Ishikawa (cell line): ENCODE data around the gene IGFL1.

Experiments used
- CEBPB ChIP-seq: IDR thresholded peaks from 2 replicates; pipeline ENCODE4 v1.6.1; 2012
- CREB1 ChIP-seq: IDR thresholded peaks from 2 replicates; pipeline ENCODE4 v1.6.1; 2012; ENCODE audit warnings: low read depth
- EGR1 ChIP-seq: IDR thresholded peaks from 2 replicates; pipeline ENCODE4 v1.6.1; 2012
- EP300 ChIP-seq: IDR thresholded peaks from 2 replicates; pipeline ENCODE4 v1.6.1; 2012; ENCODE audit warnings: borderline replicate concordance
- FOXM1 ChIP-seq: IDR thresholded peaks from 2 replicates; pipeline ENCODE4 v1.6.1; 2012; ENCODE audit warnings: low read depth, borderline replicate concordance
- MAX ChIP-seq: IDR thresholded peaks from 2 replicates; pipeline ENCODE4 v1.6.1; 2012
- NFIC ChIP-seq: IDR thresholded peaks from 2 replicates; pipeline ENCODE4 v1.6.1; 2012
- RAD21 ChIP-seq: IDR thresholded peaks from 2 replicates; pipeline ENCODE4 v1.6.1; 2012; ENCODE audit warnings: low read depth
- REST ChIP-seq: IDR thresholded peaks from 2 replicates; pipeline ENCODE4 v1.6.1; 2012; ENCODE audit warnings: low read depth, mild to moderate bottlenecking
- TAF1 ChIP-seq: IDR thresholded peaks from 2 replicates; pipeline ENCODE4 v1.6.1; 2012; ENCODE audit warnings: low read depth, mild to moderate bottlenecking
- TCF12 ChIP-seq: IDR thresholded peaks from 2 replicates; pipeline ENCODE4 v1.6.1; 2012; ENCODE audit warnings: low read depth
- TEAD4 ChIP-seq: IDR thresholded peaks from 2 replicates; pipeline ENCODE4 v1.6.1; 2012
- USF1 ChIP-seq: IDR thresholded peaks from 2 replicates; pipeline ENCODE4 v1.6.1; 2012
- YY1 ChIP-seq: IDR thresholded peaks from 2 replicates; pipeline ENCODE4 v1.6.1; 2012; ENCODE audit warnings: low read depth
- ZBTB7A ChIP-seq: IDR thresholded peaks from 2 replicates; pipeline ENCODE4 v1.6.1; 2012; ENCODE audit warnings: low read depth

Gene IGFL1

GRCh38 chr19:46229442-46229841 is at the start of gene IGFL1:
Gene IGFL1 (plus strand): TSS chr19:46229742. CDS start chr19:46229775, 33 bp downstream.
- TF ChIP-seq TAF1 = no peak
- no peak for TF ChIP-seq EGR1
- no peak for TF ChIP-seq ZBTB7A
- no peak for TF ChIP-seq RAD21
- TF ChIP-seq NFIC = no peak
- no peak for TF ChIP-seq REST
- no peak for TF ChIP-seq TCF12
- TF ChIP-seq USF1 = no peak
- TF ChIP-seq MAX = no peak
- TF ChIP-seq TEAD4 = no peak
- TF ChIP-seq FOXM1 = no peak
- TF ChIP-seq CREB1 = no peak
- TF ChIP-seq CEBPB = no peak

- no peak for TF ChIP-seq EGR1
- no peak for TF ChIP-seq EP300
Measured at GRCh38 chr19:46180701-46181387, 48.7 kb upstream of the IGFL1 start.

- TF ChIP-seq TAF1 (no peak), NFIC (no peak), ZBTB7A (no peak), RAD21 (no peak), FOXM1 (no peak), TEAD4 (no peak), MAX (no peak), CEBPB (no peak)
Measured at GRCh38 chr19:46181388-46181779, 48.2 kb upstream of the IGFL1 start.

GRCh38 chr19:46182476-46182875 is 47.1 kb upstream of the IGFL1 start:
- TF ChIP-seq USF1 (no peak), ZBTB7A (no peak), TEAD4 (no peak), RAD21 (no peak), EP300 (no peak), CREB1 (no peak), FOXM1 (no peak), TCF12 (no peak), MAX (no peak), NFIC (no peak), REST (no peak), TAF1 (no peak), EGR1 (no peak), YY1 (no peak)

- TF ChIP-seq MAX = no peak
- TF ChIP-seq FOXM1 = no peak
- no peak for TF ChIP-seq TCF12
- no peak for TF ChIP-seq TEAD4
- no peak for TF ChIP-seq NFIC
- no peak for TF ChIP-seq CREB1
- TF ChIP-seq ZBTB7A = no peak
Measured at GRCh38 chr19:46186101-46186716, 43.3 kb upstream of the IGFL1 start.

GRCh38 chr19:46186717-46187101 is 42.8 kb upstream of the IGFL1 start:
- TF ChIP-seq CEBPB (no peak), NFIC (no peak), MAX (no peak), TAF1 (no peak), CREB1 (no peak), REST (no peak), TCF12 (no peak), USF1 (no peak), EGR1 (no peak), EP300 (no peak), TEAD4 (no peak), FOXM1 (no peak), ZBTB7A (no peak), RAD21 (no peak), YY1 (no peak)
